Measurements from ENCODE around the gene PPIG. TPM values are rescaled to one million over a fixed set of nuclear protein-coding genes. Genes with fewer than 3 reads are reported as not detected.

Gene PPIG
- total RNA-seq, 1 experiment from 2014 or later: 46.5 TPM

- TF ChIP-seq TCF7L2 (IDR thresholded peaks at IDR 0.05; ENCODE audit: low read depth, low read length) (no peak), SIN3A (IDR thresholded peaks at IDR 0.05; ENCODE audit: borderline replicate concordance, insufficient read depth, low read depth, low read length) (no peak), POLR2AphosphoS5 (IDR thresholded peaks at IDR 0.05; ENCODE audit: low read depth, low read length) (no peak), REST (IDR thresholded peaks at IDR 0.05; ENCODE audit: insufficient read depth in 1 of 2, low read depth in 2 of 2, low read length in 1 of 2) (no peak), CTCF (IDR thresholded peaks at IDR 0.05) (no peak)
- no peaks in the 10 kb centered on the region for H3K9me3 ChIP-seq (ENCODE audit: control insufficient read depth, insufficient read depth, low read depth, low read length)
- peak overlapping the region in 1 of 2 experiments; percentile 87; a peak in 2 of 4 replicates for H3K4me3 ChIP-seq (ENCODE audit: low read depth in 2 of 2, low read length in 2 of 2)
- H3K27me3 ChIP-seq (ENCODE audit: control insufficient read depth, insufficient read depth, low read length): no peaks in the 10 kb centered on the region
- no peak overlapping the region; the same call in 1 of the 2 replicates for H3K27ac ChIP-seq (ENCODE audit: low read length)
- ChIA-PET CTCF (no interaction called here), POLR2A (interaction anchor here (0.6 kb wide), 2 partner anchors 16 to 85 kb away, joined by 4 to 13 read pairs; no protein-coding TSS in a partner anchor)
- intact Hi-C loops (cut with micrococcal nuclease; ENCODE audit: unreplicated experiment) (no loop called here), in situ Hi-C loops (cut with HindIII; ENCODE audit: low pct_unique_long_range_greater_than_20kb, low sequenced_read_pairs) (no loop called here)
- BruUV-seq (replicated peaks): no TSS peak
- peaks cover 13% of the 10 kb centered on the region; the same call in 1 of the 2 replicates for H3K4me1 ChIP-seq (ENCODE audit: control insufficient read depth, insufficient read depth, low read length)
- no peak for ATAC-seq
- no peaks in the 10 kb centered on the region for H3K36me3 ChIP-seq (ENCODE audit: control insufficient read depth, insufficient read depth, low read length)
- DNase-seq (ENCODE audit: low read depth, low spot score): no peak
Observed at GRCh38 chr2:169572189-169572588, 12.0 kb upstream of the PPIG start.

GRCh38 chr2:169572821-169573159 lies 11.4 kb upstream of the PPIG start:
- intact Hi-C loops (cut with micrococcal nuclease; ENCODE audit: unreplicated experiment): no loop called here

More at GRCh38 chr2:169572821-169573159, 11.4 kb upstream of the PPIG start:
- BruUV-seq (replicated peaks): no TSS peak
- Histone ChIP-seq H3K27me3 (ENCODE audit: control insufficient read depth, insufficient read depth, low read length) (no peaks in the 10 kb centered on the region), H3K36me3 (ENCODE audit: control insufficient read depth, insufficient read depth, low read length) (no peaks in the 10 kb centered on the region), H3K9me3 (ENCODE audit: control insufficient read depth, insufficient read depth, low read depth, low read length) (no peaks in the 10 kb centered on the region), H3K4me1 (ENCODE audit: control insufficient read depth, insufficient read depth, low read length) (peaks cover 13% of the 10 kb centered on the region; the same call in 1 of the 2 replicates), H3K27ac (ENCODE audit: low read length) (peak overlapping the region; percentile 93), H3K4me3 (ENCODE audit: low read depth in 2 of 2, low read length in 2 of 2) (peak overlapping the region; percentile 87 to 91)
- in situ Hi-C loops (cut with HindIII; ENCODE audit: low pct_unique_long_range_greater_than_20kb, low sequenced_read_pairs): no loop called here
- TF ChIP-seq REST (IDR thresholded peaks at IDR 0.05; ENCODE audit: insufficient read depth in 1 of 2, low read depth in 2 of 2, low read length in 1 of 2): no peak
- no peak for TF ChIP-seq TCF7L2 (IDR thresholded peaks at IDR 0.05; ENCODE audit: low read depth, low read length)
- TF ChIP-seq SIN3A (IDR thresholded peaks at IDR 0.05; ENCODE audit: borderline replicate concordance, insufficient read depth, low read depth, low read length): no peak
- TF ChIP-seq CTCF (IDR thresholded peaks at IDR 0.05): no peak
- no peak for TF ChIP-seq POLR2AphosphoS5 (IDR thresholded peaks at IDR 0.05; ENCODE audit: low read depth, low read length)
- CTCF ChIA-PET: no interaction called here
- ATAC-seq (no peak), DNase-seq (ENCODE audit: low read depth, low spot score) (no peak)
- POLR2A ChIA-PET: interaction anchor here (0.5 to 1.2 kb wide), 4 partner anchors 15 to 172 kb away, joined by 3 to 13 read pairs (median 6); no protein-coding TSS in a partner anchor

All from Panc1 (cell line).